ENCODE measurements around the gene ZNF620. TPM values are rescaled to one million over a fixed set of nuclear protein-coding genes. Genes with fewer than 3 reads are reported as not detected.

Gene ZNF620
- total RNA-seq, 1 donor: 1.1 TPM

DNA sequence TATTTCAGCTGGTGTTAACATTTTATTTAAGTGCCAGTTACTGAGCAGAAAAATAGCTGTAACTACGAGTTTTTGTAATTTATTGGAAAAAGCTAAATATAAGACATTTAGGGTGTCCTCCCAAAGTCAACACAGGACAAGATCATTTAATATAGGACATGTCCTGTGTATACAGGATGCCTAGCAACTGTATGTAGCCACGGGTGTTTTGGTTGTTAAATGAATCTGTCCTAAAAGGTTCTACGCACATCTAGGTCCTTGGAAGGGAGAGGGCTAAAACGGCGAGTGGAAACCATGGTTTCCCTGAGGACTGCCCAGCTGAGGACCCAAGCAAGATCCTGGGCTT lies 18.4 kb downstream of the ZNF620 start:
- TF ChIP-seq, protein P1, sequence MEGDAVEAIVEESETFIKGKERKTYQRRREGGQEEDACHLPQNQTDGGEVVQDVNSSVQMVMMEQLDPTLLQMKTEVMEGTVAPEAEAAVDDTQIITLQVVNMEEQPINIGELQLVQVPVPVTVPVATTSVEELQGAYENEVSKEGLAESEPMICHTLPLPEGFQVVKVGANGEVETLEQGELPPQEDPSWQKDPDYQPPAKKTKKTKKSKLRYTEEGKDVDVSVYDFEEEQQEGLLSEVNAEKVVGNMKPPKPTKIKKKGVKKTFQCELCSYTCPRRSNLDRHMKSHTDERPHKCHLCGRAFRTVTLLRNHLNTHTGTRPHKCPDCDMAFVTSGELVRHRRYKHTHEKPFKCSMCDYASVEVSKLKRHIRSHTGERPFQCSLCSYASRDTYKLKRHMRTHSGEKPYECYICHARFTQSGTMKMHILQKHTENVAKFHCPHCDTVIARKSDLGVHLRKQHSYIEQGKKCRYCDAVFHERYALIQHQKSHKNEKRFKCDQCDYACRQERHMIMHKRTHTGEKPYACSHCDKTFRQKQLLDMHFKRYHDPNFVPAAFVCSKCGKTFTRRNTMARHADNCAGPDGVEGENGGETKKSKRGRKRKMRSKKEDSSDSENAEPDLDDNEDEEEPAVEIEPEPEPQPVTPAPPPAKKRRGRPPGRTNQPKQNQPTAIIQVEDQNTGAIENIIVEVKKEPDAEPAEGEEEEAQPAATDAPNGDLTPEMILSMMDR (IDR thresholded peaks at IDR 0.05; ENCODE audit: extremely low read depth, low read depth, low read length): no peak
- no peaks in the 10 kb centered on the region for H3K9me3 ChIP-seq (ENCODE audit: low read depth, low read length)
- no peaks in the 10 kb centered on the region for H3K27me3 ChIP-seq (ENCODE audit: insufficient read depth, low read length)
- H3K4me3 ChIP-seq (ENCODE audit: insufficient read depth, low read length): peak overlapping the region; percentile 95
- H3K36me3 ChIP-seq (ENCODE audit: insufficient read depth, low read length): peaks cover 11% of the 10 kb centered on the region
- H3K79me2 ChIP-seq (ENCODE audit: insufficient read depth, low read length): peaks cover 25% of the 10 kb centered on the region
- no peak for DNase-seq (ENCODE audit: insufficient read length, low spot score, missing footprints)
- peak overlapping the region; percentile 99 for H2AFZ ChIP-seq (ENCODE audit: low read length)
- peak overlapping the region; percentile 92 for H3K27ac ChIP-seq (ENCODE audit: low read depth, low read length)
- no peaks in the 10 kb centered on the region for H4K20me1 ChIP-seq (ENCODE audit: insufficient read depth, low read length)
- peaks cover 13% of the 10 kb centered on the region for H3K4me1 ChIP-seq (ENCODE audit: insufficient read depth, low read length)
- H3K4me2 ChIP-seq (ENCODE audit: insufficient read depth, low read length): peak overlapping the region; percentile 100

DNA sequence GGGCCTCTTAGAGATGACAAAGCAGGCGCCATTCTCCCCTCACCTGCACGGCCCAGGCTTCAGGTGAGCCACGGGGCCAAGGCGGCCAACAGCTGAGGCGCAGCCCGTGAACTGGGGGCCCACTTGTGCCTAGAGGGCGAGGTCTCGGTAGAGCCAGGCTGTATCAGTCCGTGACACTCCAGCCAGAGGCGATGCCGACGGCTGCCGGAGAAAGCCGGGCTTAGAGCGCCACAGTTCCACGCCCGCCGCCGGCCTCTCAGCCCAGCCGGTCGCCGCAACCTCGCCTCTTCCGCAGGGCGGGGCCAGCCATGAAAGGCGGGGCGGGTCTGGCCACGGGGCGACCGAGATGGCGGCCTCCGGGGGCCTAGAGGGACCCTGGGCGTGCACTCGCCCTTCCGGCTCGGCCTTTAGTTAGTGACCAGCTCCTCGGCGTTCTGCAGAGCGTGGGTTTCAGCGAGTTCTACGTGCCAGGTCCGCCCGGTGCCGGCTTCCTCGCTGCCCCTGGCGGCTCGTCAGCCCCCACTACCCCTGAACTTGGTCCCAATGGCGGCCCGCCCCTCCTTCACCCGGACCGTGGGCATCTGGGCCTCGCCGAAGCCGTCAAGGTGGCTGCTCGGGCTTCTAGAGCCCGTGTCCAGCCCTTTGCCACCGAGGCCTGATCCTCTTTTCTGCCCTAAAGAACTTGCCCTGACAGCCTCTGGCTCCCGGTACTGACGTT lies 18.9 kb downstream of the ZNF620 start, which contains the start of gene ZNF621:
TSS of gene ZNF621 (plus strand) at position 393 of the 718 bp plus-strand sequence. CDS start 881 bp downstream, outside the sequence.
- H3K36me3 ChIP-seq (ENCODE audit: insufficient read depth, low read length): peaks cover 11% of the 10 kb centered on the region

DNA sequence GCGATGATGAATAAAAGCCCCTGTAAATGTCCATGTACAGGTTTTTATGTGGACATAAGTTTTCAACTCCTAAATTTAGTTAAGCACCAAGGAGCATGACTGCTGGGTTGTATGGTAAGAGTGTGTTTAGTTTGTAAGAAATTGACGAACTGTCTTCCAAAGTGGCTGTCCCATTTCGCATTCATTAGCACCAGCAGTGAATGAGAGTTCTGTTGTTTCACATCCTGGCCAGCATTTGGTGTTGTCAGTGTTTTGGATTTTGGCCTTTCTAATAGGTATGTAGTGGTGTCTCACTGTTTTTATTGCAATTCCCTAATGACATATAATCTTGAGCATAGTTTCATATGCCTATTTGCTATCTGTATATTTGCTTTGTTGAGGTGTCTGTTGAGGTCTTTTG lies 22.6 kb downstream of the ZNF620 start:
- peaks cover 13% of the 10 kb centered on the region for H3K4me1 ChIP-seq (ENCODE audit: insufficient read depth, low read length)
- DNase-seq (ENCODE audit: insufficient read length, low spot score, missing footprints): no peak
- TF ChIP-seq, protein P1 (IDR thresholded peaks at IDR 0.05; ENCODE audit: extremely low read depth, low read depth, low read length): no peak
- H2AFZ ChIP-seq (ENCODE audit: low read length): no peak overlapping the region
- H3K79me2 ChIP-seq (ENCODE audit: insufficient read depth, low read length): peaks cover 25% of the 10 kb centered on the region
- no peak overlapping the region for H3K4me3 ChIP-seq (ENCODE audit: insufficient read depth, low read length)
- H3K9me3 ChIP-seq (ENCODE audit: low read depth, low read length): peaks cover 13% of the 10 kb centered on the region
- no peaks in the 10 kb centered on the region for H4K20me1 ChIP-seq (ENCODE audit: insufficient read depth, low read length)
- no peak overlapping the region for H3K27ac ChIP-seq (ENCODE audit: low read depth, low read length)
- no peak overlapping the region for H3K4me2 ChIP-seq (ENCODE audit: insufficient read depth, low read length)
- H3K27me3 ChIP-seq (ENCODE audit: insufficient read depth, low read length): no peaks in the 10 kb centered on the region
- H3K36me3 ChIP-seq (ENCODE audit: insufficient read depth, low read length): peaks cover 48% of the 10 kb centered on the region

More for the DNA sequence above, 18.9 kb downstream of the ZNF620 start, which contains the start of gene ZNF621:
- Histone ChIP-seq H4K20me1 (ENCODE audit: insufficient read depth, low read length) (no peaks in the 10 kb centered on the region), H3K27ac (ENCODE audit: low read depth, low read length) (peak within 1 kb of the TSS; percentile 92), H3K4me1 (ENCODE audit: insufficient read depth, low read length) (peaks cover 13% of the 10 kb centered on the region), H3K4me3 (ENCODE audit: insufficient read depth, low read length) (peak within 1 kb of the TSS; percentile 95), H3K4me2 (ENCODE audit: insufficient read depth, low read length) (peak within 1 kb of the TSS; percentile 100), H2AFZ (ENCODE audit: low read length) (peak within 1 kb of the TSS; percentile 99), H3K27me3 (ENCODE audit: insufficient read depth, low read length) (no peaks in the 10 kb centered on the region), H3K79me2 (ENCODE audit: insufficient read depth, low read length) (peaks cover 25% of the 10 kb centered on the region), H3K9me3 (ENCODE audit: low read depth, low read length) (no peaks in the 10 kb centered on the region)
- TF ChIP-seq, protein P1 (IDR thresholded peaks at IDR 0.05; ENCODE audit: extremely low read depth, low read depth, low read length): no peak
- peak; percentile 96 for DNase-seq (ENCODE audit: insufficient read length, low spot score, missing footprints)

DNA sequence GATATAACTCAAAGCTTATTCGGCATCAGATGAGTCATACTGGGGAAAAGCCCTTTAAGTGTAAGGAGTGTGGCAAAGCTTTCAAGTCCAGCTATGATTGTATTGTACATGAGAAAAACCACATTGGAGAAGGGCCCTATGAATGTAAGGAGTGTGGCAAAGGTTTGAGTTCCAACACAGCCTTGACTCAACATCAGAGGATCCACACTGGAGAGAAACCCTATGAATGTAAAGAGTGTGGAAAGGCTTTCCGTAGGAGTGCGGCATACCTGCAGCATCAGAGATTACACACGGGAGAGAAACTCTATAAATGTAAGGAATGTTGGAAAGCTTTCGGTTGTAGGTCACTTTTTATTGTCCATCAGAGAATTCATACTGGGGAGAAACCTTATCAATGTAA lies 26.4 kb downstream of the ZNF620 start:
- no peak overlapping the region for H2AFZ ChIP-seq (ENCODE audit: low read length)
- H3K27me3 ChIP-seq (ENCODE audit: insufficient read depth, low read length): no peaks in the 10 kb centered on the region
- H3K79me2 ChIP-seq (ENCODE audit: insufficient read depth, low read length): peaks cover 9% of the 10 kb centered on the region
- H3K9me3 ChIP-seq (ENCODE audit: low read depth, low read length): peaks cover 14% of the 10 kb centered on the region
- peaks cover 70% of the 10 kb centered on the region for H3K36me3 ChIP-seq (ENCODE audit: insufficient read depth, low read length)
- H3K27ac ChIP-seq (ENCODE audit: low read depth, low read length): no peak overlapping the region
- no peak for DNase-seq (ENCODE audit: insufficient read length, low spot score, missing footprints)
- H4K20me1 ChIP-seq (ENCODE audit: insufficient read depth, low read length): no peaks in the 10 kb centered on the region
- H3K4me3 ChIP-seq (ENCODE audit: insufficient read depth, low read length): no peak overlapping the region
- TF ChIP-seq, protein P1 (IDR thresholded peaks at IDR 0.05; ENCODE audit: extremely low read depth, low read depth, low read length): no peak
- H3K4me2 ChIP-seq (ENCODE audit: insufficient read depth, low read length): no peak overlapping the region
- H3K4me1 ChIP-seq (ENCODE audit: insufficient read depth, low read length): no peaks in the 10 kb centered on the region

Data from osteoblast (primary cell).